GM18868 (cell line): ENCODE measurements around the gene NDFIP2.
A peak's percentile ranks its signal among the peaks of the same experiment; 100 is the strongest.
"Not testable (repeated sequence)": the region's sequence is repeated elsewhere in the genome, so short reads cannot be mapped to it uniquely, and the experiment has no call there.

ENCODE experiments used
- ATAC-seq: cut with Tn5 transposase; IDR thresholded peaks from one replicate; pipeline ENCODE4 v1.9.1; 2021; ENCODE audit warnings: mild to moderate bottlenecking, moderate library complexity; ENCODE audit not compliant: unreplicated experiment

The NDFIP2 gene

DNA sequence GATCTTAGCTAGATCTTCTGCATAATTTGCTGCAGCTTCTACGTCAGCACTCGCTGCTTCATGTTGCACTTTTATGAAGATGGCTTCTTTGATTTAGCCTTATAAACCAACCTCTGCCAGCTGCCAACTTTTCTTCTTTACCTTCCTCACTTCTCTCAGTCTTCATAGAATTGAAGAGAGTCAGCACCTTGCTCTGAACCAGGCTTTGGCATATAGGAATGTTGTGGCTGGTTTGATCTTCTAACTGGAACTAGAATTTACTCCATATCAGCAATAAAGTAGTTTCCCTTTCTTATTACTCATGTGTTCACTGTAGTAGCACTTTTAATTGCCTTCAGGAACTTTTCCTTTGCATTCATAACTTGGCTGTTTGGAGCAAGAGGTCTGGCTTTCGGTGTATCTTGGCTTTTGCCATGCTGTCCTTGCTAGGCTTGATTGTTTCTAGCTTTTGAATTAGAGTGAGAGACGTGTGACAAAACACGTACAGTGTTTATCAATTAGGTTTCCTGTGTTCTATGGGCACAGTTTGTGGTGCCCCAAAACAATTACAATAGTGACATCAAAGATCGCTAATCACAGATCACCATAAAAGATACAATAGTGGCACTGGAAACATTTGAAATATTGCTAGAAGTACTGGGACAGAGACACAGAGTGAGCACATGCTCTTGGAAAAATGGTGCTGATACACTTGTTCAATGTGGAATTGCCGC is 50.7 kb downstream of the NDFIP2 start:
- no peak for ATAC-seq

DNA sequence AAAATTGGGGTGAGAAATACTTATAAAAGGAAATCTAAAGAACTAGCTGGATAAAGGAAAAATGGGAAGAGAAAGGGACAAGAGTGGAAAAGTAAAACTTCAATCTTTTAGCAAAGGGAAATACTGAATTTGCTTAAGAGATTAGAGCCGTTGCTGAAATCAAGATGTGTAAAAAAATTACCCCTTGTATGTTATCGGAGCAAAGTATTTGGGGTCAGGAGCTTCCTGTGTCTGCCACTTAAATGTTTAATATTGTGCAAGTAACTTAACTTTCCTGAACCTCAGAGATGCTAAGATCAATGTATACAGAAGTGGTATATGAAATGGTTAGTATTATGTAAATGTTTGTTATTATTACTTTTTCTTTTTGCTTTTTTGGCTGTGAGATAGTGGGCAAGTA is 51.6 kb downstream of the NDFIP2 start:
- no peak for ATAC-seq

DNA sequence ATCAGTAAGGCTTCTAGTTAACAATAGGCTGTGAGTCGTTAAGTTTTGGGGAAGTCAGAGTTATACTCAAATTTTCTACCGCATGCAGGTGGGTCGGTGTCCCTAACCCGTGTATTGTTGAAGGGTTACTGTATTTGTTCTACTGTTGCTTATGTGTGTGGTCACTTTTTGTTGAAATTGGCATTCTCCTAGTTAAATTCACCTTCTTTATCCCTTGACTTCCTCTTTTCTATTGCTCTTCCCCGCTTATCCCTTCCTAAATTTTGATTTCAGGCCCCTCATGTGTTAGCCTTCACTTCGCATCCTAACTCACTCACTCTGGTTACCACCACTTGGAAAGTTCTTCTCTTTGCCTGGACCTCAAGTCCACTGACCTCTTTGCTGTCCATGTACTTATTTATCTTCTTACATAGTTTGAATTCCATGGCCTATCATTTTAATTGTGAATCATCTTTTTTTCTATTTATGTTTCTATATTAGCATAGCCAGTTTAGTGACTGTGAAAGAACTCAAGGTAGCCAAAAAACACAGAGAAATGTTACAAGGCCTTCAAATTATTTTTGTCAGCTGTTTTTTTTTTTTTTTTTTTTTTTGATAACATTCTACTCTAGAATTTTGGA is 52.9 kb downstream of the NDFIP2 start:
- ATAC-seq = no peak

DNA sequence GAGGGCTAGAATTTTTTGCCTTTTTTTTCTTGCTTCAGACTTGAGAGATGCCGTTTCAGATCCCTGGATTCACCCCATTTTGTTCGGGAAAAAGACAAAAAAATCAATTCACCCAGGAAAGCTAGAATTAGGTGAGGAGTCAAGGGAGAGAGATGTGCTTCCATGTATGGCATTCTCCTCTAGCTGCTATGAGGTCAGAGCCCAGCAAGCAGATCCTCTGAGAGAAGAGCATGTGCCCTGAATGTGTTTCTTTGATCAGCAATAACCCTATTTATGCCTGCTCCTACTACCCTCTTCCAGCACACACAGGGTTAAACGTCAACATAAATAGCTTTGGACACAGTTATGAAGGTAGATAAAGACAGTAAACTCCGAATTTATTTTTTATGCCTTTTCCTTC is 53.6 kb downstream of the NDFIP2 start:
- no peak for ATAC-seq

DNA sequence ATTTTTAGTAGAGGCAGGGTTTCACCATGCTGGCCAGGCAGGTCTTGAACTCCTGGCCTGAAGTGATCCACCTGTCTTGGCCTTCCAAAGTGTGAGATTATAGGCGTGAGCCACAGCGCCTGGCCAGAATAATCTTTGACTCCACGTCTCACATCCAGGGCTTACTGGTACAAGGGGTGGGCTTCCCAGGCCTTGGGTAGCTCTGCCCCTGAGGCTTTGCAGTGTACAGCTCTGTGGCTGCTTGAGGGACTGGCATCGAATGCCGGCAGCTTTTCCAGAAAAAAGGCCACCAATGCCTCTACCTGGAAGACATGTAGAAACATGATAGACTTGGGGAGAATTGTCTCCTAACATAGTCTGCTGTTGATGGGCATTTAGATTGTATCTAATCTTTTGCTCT is 57.8 kb downstream of the NDFIP2 start:
- ATAC-seq = no peak

DNA sequence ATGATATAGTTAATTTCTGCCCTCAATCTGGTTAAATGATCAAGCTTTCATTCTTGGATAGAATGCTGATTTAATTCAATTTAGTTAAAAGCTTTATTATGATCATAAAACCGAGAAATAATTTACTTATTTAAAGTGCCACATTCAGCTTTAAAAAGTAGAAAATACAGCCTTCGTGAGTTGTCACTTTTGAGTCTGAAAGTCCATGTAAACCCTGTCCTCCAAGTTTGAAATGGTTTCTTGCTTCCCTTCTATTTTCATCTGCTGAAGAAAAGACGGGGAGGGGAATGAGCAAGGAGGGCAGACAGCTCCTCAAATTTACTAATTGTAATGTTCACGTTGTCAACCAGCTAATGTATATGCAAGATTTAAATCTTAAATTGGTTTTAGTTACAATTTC is 59.5 kb downstream of the NDFIP2 start:
- no peak for ATAC-seq

DNA sequence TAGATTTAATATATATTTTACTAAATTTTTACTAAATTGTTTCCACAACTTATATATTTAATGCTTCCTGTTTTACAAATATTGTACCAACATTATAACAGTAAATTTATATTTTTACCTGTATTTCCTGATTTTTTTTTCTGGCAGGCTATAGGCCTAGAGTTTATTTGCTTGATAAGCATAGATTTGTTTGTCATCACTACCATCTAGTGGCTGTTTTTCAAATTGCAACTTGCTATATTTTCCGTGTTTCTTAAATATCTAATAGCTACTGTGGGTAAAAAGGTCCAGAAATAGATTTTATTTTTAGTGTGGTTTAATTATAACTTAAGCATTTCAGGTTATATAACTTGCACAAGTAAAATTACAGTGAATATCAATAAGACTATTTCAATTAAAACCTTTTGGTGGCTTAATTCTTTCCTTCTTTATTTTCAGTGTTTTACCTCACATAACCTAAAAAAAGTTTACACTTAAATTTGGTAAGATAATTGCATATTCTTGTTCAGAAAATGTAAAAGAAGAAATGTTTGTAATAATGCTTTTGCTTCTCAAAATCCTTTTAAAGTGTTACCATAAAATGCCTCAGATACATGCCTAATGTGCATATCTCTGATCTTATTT is 60.6 kb downstream of the NDFIP2 start:
- ATAC-seq = peak; percentile 59

DNA sequence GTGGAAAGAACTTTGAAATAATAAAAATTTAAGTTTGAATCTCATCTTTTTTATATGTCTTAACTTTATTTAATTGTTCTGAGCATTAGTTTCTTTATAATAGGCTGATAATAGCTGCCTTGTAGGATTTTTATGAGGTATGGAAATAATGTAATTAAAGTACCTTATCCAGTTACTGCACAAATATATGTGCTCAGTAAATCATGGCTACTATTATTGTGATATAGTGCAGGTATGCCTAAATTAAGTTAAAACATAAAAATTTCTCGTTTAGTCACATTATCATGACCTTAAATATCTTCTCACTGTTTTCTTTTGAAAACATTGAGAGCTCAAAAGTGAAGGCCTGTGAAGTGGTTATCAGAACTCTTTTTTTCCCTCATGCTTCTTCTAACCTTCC is 62.9 kb downstream of the NDFIP2 start:
- no peak for ATAC-seq

DNA sequence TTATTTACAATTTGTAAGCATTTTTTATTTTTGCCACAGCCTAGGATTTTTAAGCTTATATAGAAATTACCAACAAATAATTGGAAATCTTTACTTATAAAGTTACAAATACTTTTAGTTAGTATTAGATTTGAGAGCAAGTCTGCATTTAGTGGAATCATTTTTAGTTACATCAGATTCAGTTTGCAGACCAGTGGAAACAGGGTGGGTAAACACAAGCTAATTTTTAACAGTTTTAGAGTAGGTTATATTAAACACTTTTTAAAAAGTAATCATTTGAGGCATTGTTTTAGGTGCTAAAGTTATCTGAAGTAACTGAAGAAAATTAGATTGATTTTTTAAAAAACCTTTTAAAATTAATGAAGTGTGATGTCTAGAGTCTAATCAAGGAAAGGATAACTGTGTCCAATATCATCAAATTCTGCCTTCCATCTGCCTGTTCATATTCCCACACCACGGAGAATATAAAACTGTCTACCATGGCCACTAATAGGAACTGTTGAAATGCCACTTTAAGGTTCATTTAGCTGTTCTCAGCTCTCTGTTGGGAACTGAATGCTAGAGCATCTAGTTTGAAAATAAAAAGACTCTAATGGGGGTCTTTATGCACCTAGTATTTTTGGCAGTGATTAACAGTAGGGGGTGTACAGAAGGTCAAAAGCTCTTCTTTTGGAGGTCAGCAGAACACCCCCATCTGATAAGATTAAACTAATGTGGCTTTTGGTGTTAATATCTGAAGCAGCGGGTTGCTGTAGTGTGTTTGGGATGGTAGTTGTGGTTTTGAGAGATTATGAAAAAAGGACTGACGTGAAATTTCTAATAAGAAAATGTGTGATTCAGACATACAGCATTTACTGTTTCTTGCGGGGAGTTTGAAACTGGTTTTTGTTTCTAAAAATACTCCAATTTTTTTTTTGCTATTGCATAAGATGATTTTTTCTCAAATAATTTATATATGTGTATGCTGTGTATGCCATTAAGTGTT is 66.5 kb downstream of the NDFIP2 start:
- ATAC-seq = no peak

DNA sequence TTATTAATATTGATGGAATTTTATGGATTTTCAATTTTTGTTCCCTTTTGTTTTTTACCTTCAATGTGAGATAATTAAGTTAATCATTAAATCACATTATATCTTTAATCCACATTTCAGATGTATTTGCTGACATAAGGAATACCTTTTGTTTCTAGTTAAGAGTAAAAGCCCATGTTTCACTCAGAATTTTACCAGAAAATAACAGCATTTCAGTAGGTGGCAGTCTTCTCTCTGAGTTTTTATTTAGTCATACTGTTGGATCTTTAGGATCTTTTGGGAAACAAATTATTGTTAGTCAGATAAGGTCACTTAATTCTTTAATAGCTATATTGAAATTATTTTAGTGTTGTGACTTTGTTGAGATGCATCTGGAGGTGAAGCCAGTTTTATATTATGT is 67.9 kb downstream of the NDFIP2 start:
- ATAC-seq = no peak

DNA sequence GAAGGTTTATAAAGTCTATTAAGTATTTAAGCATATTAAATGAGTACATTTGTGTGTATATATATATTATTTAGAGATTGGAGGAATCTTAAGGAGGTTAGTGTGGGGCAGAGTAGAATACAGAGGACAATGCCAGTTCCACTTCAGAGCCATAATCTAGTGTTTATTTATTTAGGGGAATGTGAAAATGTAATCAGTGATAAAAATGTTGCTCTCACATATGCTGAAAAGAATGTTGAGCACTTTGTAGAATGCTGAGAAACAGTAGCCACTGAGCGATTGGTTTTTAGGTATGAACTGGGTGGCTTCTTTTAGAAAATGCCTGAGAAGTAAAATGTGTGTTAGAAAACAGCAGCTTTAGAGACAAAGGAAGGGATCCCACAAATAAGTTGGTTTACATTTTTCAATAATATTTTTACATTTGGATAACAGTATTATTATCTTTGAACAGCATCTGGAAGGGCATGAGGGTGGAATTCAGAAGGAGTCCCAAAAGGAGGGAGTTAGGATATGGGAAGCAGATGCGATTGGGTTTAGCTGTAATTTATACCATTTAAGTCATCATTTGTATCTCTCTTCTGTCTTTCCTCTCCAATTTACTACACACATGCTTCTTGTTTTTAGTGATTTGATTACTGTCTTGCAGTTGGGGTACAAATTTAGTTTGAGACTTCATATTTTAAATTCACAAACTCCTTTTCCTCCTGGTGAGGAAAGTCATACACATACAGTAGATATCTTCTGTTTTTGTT is 68.6 kb downstream of the NDFIP2 start:
- no peak for ATAC-seq

DNA sequence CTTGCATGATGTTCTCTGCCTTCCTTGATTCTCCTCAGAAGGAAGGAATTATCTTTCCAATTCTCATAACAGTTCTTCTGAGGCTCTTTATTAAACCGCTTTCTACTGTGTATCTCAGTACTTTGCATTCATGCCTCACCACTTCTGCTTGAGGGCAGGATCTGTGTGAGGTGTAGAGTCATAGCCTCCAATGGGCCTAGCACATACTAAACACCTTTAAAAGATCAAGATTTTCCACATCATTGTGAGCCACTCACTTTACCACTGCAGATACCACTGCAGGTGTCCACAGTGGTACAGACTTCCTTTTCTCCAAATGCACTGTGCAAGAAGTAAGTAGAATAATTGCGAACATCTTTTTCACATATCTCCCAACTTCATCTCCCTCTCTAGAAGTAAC is 76.7 kb downstream of the NDFIP2 start:
- no peak for ATAC-seq

DNA sequence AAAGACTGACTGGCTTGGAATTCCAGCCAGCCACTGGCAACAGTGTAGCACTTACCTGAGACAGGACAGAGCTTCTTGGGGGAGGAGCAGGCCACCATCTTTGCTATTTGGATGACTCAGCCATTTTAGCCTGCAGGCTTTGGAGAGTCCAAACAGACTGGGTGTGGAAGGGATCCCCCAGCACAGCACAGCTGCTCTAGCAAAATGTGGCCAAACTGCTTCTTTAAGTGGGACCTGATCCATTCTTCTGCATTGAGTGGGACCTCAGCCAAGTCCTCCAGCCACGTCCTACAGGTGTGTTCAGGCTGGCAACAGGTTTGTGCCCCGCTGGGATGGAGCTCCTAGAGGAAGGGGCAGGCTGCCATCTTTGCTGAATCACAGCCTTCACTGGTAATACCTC is 80.0 kb downstream of the NDFIP2 start:
- no peak for ATAC-seq

DNA sequence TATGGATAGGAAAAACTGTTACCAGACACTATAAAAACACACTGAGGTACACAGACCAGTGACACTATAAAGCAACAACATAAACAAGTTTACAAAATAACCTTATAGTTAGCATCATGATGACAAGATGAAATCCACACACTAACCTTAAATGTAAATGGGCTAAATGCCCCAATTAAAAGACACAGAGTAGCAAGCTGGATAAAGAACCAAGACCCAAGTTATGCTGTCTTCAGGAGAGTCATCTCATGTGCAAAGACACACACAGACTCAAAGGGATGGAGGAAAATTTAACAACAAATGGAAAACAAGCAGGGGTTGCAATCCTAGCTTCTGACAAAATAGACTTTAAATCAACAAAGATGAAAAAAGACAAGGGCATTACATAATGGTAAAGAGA is 81.6 kb downstream of the NDFIP2 start:
- no peak for ATAC-seq

DNA sequence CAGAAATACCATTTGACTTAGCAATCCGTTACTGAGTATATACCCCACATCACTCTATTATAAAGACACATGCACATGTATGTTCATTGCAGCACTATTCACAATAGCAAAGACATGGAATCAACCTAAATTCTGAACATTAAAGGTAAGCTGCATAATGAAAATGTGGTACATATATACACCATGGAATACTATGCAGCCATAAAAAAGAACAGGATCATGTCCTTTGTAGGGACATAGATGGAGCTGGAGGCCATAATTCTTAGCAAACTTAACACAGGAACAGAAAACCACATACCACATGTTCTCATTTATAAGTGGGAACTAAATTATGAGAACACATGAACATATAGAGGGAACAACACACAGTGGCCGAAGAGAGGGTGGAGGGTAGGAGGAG is 85.2 kb downstream of the NDFIP2 start:
- no peak for ATAC-seq

DNA sequence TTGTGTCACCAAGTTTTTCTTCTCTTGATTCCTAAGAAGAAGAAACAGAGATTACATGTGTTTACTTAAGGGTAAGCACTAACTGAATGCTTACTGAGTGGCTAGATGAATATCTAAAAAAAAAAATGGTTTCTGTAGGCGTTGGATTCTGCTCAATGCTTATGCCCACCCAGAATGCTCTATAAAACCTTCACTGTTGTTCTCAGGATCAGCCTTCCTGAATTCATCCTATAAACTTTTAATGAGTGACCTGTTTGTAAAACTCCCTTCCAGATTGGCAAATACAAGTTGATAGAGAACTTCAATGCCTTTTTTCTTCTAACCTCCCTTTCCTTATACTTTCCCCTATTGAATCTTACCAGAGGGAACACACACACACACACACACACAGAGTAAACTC is 90.2 kb downstream of the NDFIP2 start:
- no peak for ATAC-seq

DNA sequence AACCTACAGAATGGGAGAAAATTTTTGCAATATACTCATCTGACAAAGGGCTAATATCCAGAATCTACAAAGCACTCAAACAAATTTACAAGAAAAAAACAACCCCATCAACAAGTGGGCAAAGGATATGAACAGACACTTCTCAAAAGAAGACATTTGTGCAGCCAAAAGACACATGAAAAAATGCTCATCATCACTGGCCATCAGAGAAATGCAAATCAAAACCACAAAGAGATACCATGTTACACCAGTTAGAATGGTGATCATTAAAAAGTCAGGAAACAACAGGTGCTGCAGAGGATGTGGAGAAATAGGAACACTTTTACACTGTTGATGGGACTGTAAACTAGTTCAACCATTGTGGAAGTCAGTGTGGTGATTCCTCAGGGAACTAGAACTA is 92.9 kb downstream of the NDFIP2 start:
- ATAC-seq = not testable (repeated sequence)

DNA sequence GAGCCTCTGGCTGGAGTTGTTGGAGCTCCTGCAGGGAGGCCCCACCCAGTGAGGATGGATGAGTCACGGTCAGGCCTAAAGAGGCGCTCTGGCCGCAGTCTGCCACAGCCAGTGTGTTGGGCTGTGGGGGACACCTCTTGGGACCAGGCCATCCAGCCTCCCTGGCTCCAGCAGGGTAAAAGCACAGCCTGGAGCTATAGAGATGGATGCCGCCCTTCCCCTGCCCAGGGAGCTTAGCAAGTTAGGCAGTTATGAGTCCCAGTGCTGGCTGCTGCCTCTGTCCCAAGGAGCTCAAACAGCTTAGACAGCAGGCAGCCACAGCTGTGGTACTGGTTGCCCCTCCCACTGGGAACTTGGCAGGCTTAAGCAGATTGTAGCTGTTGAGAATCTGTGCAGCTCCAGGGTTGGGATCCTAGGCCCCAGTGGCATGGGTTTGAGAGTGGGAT is 100.9 kb downstream of the NDFIP2 start:
- ATAC-seq = no peak

DNA sequence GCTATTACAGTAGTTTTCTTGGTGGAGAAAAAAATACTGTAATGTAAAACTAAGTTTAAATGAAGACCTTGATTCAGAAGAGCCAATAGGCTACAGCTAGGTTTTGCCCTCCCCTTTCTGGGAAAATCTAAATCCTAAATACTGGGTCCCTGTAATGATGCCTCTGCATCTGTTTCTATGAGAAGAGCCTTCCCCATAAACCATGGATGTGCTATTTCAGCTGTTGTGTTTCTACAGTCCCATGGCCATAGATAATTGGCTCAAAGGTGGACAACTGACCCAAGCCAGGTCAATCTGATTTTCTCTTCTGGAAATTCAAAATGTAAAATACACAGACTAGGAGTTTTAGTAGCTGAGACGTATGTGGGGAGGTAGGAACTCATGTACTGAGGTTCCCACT is 101.9 kb downstream of the NDFIP2 start:
- ATAC-seq = no peak

DNA sequence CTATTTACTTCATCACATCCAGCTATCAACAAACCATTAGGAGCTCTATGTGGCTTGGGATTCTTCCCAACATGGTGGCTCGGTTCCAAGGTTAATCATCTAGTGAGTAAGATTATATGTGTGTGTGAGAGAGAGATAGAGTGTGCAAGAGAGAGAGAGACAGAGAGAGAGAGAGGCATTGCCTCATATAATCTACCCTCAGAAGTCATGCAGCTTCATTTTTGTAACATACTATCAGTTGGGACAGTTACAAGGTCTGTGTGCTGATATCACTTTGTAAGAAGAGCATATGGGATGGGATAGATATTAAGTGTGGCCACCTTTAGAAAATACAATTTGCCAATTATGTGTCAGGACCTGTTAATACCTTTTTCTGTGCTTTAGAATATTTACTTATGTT is 104.1 kb downstream of the NDFIP2 start:
- no peak for ATAC-seq
